COLO668 (cell line): ENCODE results near the gene ATXN2.
"Not testable (repeated sequence)": the region's sequence is repeated elsewhere in the genome, so short reads cannot be mapped to it uniquely, and the experiment has no call there.

ENCODE experiments used
- DNase-seq: peaks from one replicate; lab custom pipeline; 2025; ENCODE audit not compliant: unreplicated experiment; lab: John Stamatoyannopoulos, UW

Gene ATXN2

DNA sequence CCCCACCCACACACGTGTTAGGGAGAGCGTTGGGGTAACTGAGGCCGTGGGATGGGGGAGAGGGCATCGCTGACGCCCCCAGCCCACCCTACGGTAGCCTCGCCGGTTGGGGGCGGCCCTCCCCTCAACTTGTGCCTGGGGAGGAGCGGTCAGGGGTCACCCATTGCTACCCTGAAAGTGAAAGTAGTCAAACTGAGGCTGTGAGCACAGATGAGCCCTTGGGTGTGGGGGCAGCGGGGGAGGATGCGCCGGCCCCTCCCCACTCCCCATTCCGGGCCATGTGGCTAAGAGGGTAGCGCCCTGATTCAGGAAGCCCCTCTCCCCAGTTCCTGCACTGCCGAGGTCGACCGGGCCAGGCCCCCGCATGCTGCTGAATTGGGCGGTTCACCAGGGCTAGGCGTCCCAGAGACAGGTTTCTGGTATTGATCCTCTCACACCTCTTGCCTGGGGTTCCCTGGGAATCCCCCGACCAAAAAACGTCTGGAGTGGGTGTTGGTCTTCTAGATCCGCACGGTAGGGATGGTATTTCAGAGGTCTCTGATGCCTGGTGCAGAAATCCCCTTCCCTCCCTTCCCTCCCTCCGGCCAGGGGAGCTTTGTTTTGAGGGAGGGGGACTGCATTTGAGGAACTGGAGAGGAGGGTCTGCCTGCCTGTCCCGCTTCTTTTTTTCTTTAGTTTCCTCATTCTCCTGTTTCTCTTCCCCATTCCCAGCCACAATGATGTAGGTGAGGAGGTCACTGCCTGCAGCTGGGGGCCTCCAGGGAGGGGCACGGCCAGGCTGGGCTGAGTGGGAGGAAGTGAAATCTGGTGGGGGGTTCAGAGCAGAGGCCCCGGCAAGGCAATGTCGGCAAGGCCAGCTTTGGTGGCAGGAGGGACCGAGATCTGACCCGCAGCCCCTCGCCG, 192.4 kb downstream of the ATXN2 start:
- no peak for DNase-seq

- peak; percentile 81 for DNase-seq
These were observed 193.1 kb downstream of the ATXN2 start, which contains the start of gene SH2B3 for GRCh38 chr12:111405859-111406473. Gene SH2B3 (plus strand): TSS chr12:111405923. CDS start chr12:111418146, 12,223 bp downstream.

GRCh38 chr12:111405149-111405858, 193.8 kb downstream of the ATXN2 start:
- DNase-seq = peak; percentile 92

- DNase-seq = no peak
These were observed 194.6 kb downstream of the ATXN2 start for GRCh38 chr12:111404362-111405148.

DNA sequence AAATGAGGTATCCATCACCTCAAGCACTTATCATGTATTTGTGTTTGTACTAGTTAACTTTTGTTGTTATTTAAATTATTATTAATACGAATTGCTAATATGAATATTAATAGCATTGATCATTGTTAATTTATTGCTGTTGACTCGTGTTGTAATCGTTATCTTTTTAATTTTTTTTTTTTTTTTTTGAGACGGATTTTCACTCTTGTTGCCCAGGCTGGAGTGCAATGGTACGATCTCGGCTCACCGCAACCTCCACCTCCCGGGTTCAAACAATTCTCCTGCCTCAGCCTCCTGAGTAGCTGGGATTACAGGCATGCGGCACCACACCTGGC, 196.7 kb downstream of the ATXN2 start:
- not testable (repeated sequence) for DNase-seq
